HG03558 (cell line): ENCODE results near the gene TBX15.
"Not testable (repeated sequence)": the region's sequence is repeated elsewhere in the genome, so short reads cannot be mapped to it uniquely, and the experiment has no call there.

ENCODE experiments used
- ATAC-seq: cut with Tn5 transposase; IDR thresholded peaks from one replicate; pipeline ENCODE4 v1.9.1; 2021; ENCODE audit warnings: moderate number of reproducible peaks; ENCODE audit not compliant: unreplicated experiment; ENCODE audit errors: extremely low read depth

The TBX15 gene

GRCh38 chr1:118931876-118932275 is 56.3 kb downstream of the TBX15 start:
- no peak for ATAC-seq

- ATAC-seq = no peak
These were observed 59.2 kb downstream of the TBX15 start for GRCh38 chr1:118928739-118929554.

- no peak for ATAC-seq
These were observed 60.5 kb downstream of the TBX15 start for GRCh38 chr1:118927427-118928187.

GRCh38 chr1:118926261-118926660 is 61.9 kb downstream of the TBX15 start:
- no peak for ATAC-seq

- ATAC-seq = no peak
These were observed 62.5 kb downstream of the TBX15 start for GRCh38 chr1:118925651-118926050.

- no peak for ATAC-seq
These were observed 64.8 kb downstream of the TBX15 start for GRCh38 chr1:118923319-118923718.

- ATAC-seq = no peak
These were observed 66.1 kb downstream of the TBX15 start for GRCh38 chr1:118921994-118922393.

- no peak for ATAC-seq
These were observed 67.9 kb downstream of the TBX15 start for GRCh38 chr1:118920124-118920717.

- no peak for ATAC-seq
These were observed 69.2 kb downstream of the TBX15 start for GRCh38 chr1:118918940-118919259.

- peak; percentile 54 for ATAC-seq
These were observed 69.8 kb downstream of the TBX15 start for GRCh38 chr1:118918230-118918939.

GRCh38 chr1:118916346-118916745 is 71.8 kb downstream of the TBX15 start:
- not testable (repeated sequence) for ATAC-seq

GRCh38 chr1:118914379-118915161 is 73.6 kb downstream of the TBX15 start:
- ATAC-seq = peak; percentile 41

- no peak for ATAC-seq
These were observed 74.3 kb downstream of the TBX15 start for GRCh38 chr1:118913818-118914217.

- ATAC-seq = no peak
These were observed 75.6 kb downstream of the TBX15 start for GRCh38 chr1:118912574-118912973.

- no peak for ATAC-seq
These were observed 76.6 kb downstream of the TBX15 start for GRCh38 chr1:118911571-118911970.

- no peak for ATAC-seq
These were observed 80.7 kb downstream of the TBX15 start for GRCh38 chr1:118907466-118907865.

- ATAC-seq = no peak
These were observed 82.5 kb downstream of the TBX15 start for GRCh38 chr1:118905671-118906070.

GRCh38 chr1:118905196-118905595 is 82.9 kb downstream of the TBX15 start:
- ATAC-seq = no peak

- ATAC-seq = no peak
These were observed 85.4 kb downstream of the TBX15 start for GRCh38 chr1:118902711-118903191.

GRCh38 chr1:118902299-118902698 is 85.8 kb downstream of the TBX15 start:
- ATAC-seq = no peak
